ENCODE results near the gene BTBD7. TPM values are rescaled to one million over a fixed set of nuclear protein-coding genes. Genes with fewer than 3 reads are reported as not detected.

BTBD7 gene
- polyA plus RNA-seq, 1 donor (not counting 4 experiments of a cell fraction or from before 2014, with no cell fraction given), result 25.1 TPM

GRCh38 chr14:93195316-93195999 lies 137.4 kb downstream of the BTBD7 start:
- Histone ChIP-seq H3K36me3 (ENCODE audit: control insufficient read depth in 2 of 2, extremely low read depth in 1 of 2, insufficient read depth in 2 of 2, low read length in 2 of 2) (no peaks in the 10 kb centered on the region), H3K27ac (ENCODE audit: control insufficient read depth, insufficient read depth, low read length) (no peak overlapping the region), H3K4me2 (ENCODE audit: control insufficient read depth, extremely low read depth, insufficient read depth, low read depth, low read length) (no peak overlapping the region), H3K27me3 (ENCODE audit: control insufficient read depth, extremely low read depth, insufficient read depth, low read length) (no peaks in the 10 kb centered on the region), H2AFZ (ENCODE audit: control insufficient read depth, low read length) (no peak overlapping the region), H3K9me3 (ENCODE audit: control insufficient read depth, low read depth, low read length) (no peaks in the 10 kb centered on the region), H3K79me2 (ENCODE audit: control insufficient read depth, insufficient read depth, low read length) (no peaks in the 10 kb centered on the region), H3K4me3 (ENCODE audit: control insufficient read depth in 2 of 3, extremely low read depth in 1 of 3, insufficient read depth in 2 of 3, low read depth in 1 of 3, low read length in 3 of 3) (no peak overlapping the region), H4K20me1 (ENCODE audit: control insufficient read depth, extremely low read depth, insufficient read depth, low read length) (no peaks in the 10 kb centered on the region), H3K9me1 (ENCODE audit: control insufficient read depth, extremely low read depth, insufficient read depth, low read length) (no peaks in the 10 kb centered on the region), H3K4me1 (ENCODE audit: control insufficient read depth, extremely low read depth, insufficient read depth, low read length) (peaks cover 4% of the 10 kb centered on the region), H3K9ac (ENCODE audit: control insufficient read depth, extremely low read depth, insufficient read depth, low read length) (no peak overlapping the region)
- DNase-seq (ENCODE audit: low read depth, low spot score) (no peak), FAIRE-seq (no peak)
- TF ChIP-seq CTCF (optimal IDR thresholded peaks at IDR 0.05 in 1 of 3, IDR thresholded peaks at IDR 0.05 in 1 of 3, conservative IDR thresholded peaks at IDR 0.05 in 1 of 3; ENCODE audit: extremely low read depth in 1 of 3, insufficient read depth in 2 of 3, low read length in 3 of 3) (no peak), EZH2 (IDR thresholded peaks at IDR 0.05; ENCODE audit: low read length) (no peak)
- dilution Hi-C loops (cut with MboI; ENCODE audit: extremely low pct_ligation_motif_present, low sequenced_read_pairs), result no loop called here

Other genes with a start within 250 kb of the BTBD7 start
- 67.8 to 75.9 TPM (median 68.9 TPM) in 3 replicates for gene ITPK1, start 217.1 kb downstream of the BTBD7 start, polyA plus RNA-seq
- gene MOAP1, start 148.1 kb downstream of the BTBD7 start, polyA plus RNA-seq, result 13.7 to 17.8 TPM (median 17.2 TPM) in 3 replicates
- gene LYSET, start 147.7 kb downstream of the BTBD7 start, polyA plus RNA-seq, result 15.3 to 24.6 TPM (median 23.2 TPM) in 3 replicates
- 6.9 to 12.6 TPM (median 9.3 TPM) in 3 replicates for gene GON7, start 126.0 kb downstream of the BTBD7 start, polyA plus RNA-seq
- gene UBR7, start 125.8 kb downstream of the BTBD7 start, polyA plus RNA-seq, result 10.2 to 17.2 TPM (median 15.4 TPM) in 3 replicates
- not detected in 3 replicates for gene COX8C, start 14.1 kb upstream of the BTBD7 start, polyA plus RNA-seq
- 0.01 to 0.03 TPM (median 0.01 TPM) in 3 replicates for gene UNC79, start 97.9 kb upstream of the BTBD7 start, polyA plus RNA-seq